Heart left ventricle (tissue), 13 donors: Measurements from ENCODE around the gene DGKG.

ENCODE experiments used
- CTCF ChIP-seq, 12 donors: fragments of 200-600 bp; sonication (generic) in 4 of 12; IDR thresholded peaks; one replicate each; pipeline versions ENCODE4 v1.5.0 to v1.8.0; 2018 to 2022; ENCODE audit warnings: antibody characterized with exemption in 12 of 12, mild to moderate bottlenecking in 5 of 12
- POLR2A ChIP-seq, 2 donors: fragments of 450-650 bp; IDR thresholded peaks; one replicate each; pipeline ENCODE4 v1.6.1; 2017; ENCODE audit warnings: antibody characterized with exemption in 2 of 2, mild to moderate bottlenecking in 2 of 2, moderate library complexity in 2 of 2
- donor health status: ischemic (EF 13 %, LVEDD 7.1; RV severe dilation, severe dysfunction).
- donor health status: DM: no; HTN: yes; CAD: no.
- donor health status: DM: no; HTN: no; CAD: no.
- donor health status: ischemic (EF 25% LVEDD 6.9; RV normal size, moderate dysfunction).
- donor health status: ischemic (EF 25% LVEDD 5.7; RV mildly dilated, moderate dysfunction).
- donor health status: ischemic (EF 35%, LVEDD 5.7; RV mildly dilated, moderate dysfunction).
- donor health status: nonischemic (EF 11% LVEDD 7.7; RV severe dilation, severe dysfunction).
- donor health status: DM: yes; HTN: yes; CAD: no.
- donor health status: PGD.
- donor health status: ischemic (EF 29% LVEDD 5.4; RV normal size, mild dysfunction).
- donor health status: nonischemic (EF 23%, LVEDD 6.1; RV moderate dilation, normal function).

GRCh38 chr3:186189492-186189891, 172.5 kb downstream of the DGKG start:
- no peak for TF ChIP-seq CTCF (IDR thresholded peaks at IDR 0.05)
- TF ChIP-seq POLR2A (IDR thresholded peaks at IDR 0.05): no peak
